ENCODE measurements around the gene FBXO15. TPM values are rescaled to one million over a fixed set of nuclear protein-coding genes. Genes with fewer than 3 reads are reported as not detected.

The FBXO15 gene
- polyA plus RNA-seq, 1 donor from 2014 or later, result 6.1 TPM

- Histone ChIP-seq H3K9me3 (ENCODE audit: low read length) (no peaks in the 10 kb centered on the region), H4K20me1 (ENCODE audit: insufficient read depth) (no peaks in the 10 kb centered on the region), H3K9me2 (ENCODE audit: insufficient read depth, low read length) (no peaks in the 10 kb centered on the region), H3K79me2 (replicated peaks; ENCODE audit: insufficient read depth, low read length) (no peaks in the 10 kb centered on the region), H3K9ac (ENCODE audit: low read length) (no peak overlapping the region), H3K27ac (ENCODE audit: low read length) (no peak overlapping the region), H3K4me3 (ENCODE audit: low read length) (no peak overlapping the region), H3K36me3 (ENCODE audit: insufficient read depth, low read length) (no peaks in the 10 kb centered on the region), H3K27me3 (ENCODE audit: insufficient read depth, low read depth, low read length) (no peaks in the 10 kb centered on the region), H3F3A (ENCODE audit: insufficient read depth, low read length, poor library complexity, severe bottlenecking) (no peaks in the 10 kb centered on the region), H2AFZ (ENCODE audit: low read depth, low read length) (no peak overlapping the region), H3K4me2 (ENCODE audit: low read length) (no peak overlapping the region)
- TF ChIP-seq MXI1 (conservative IDR thresholded peaks at IDR 0.05; ENCODE audit: poor library complexity, severe bottlenecking) (no peak), SMC3 (conservative IDR thresholded peaks at IDR 0.05; ENCODE audit: poor library complexity) (no peak), RAD21 (conservative IDR thresholded peaks at IDR 0.05) (no peak), REST (IDR thresholded peaks at IDR 0.05; ENCODE audit: borderline replicate concordance) (no peak), EP300 (conservative IDR thresholded peaks at IDR 0.05; ENCODE audit: poor library complexity, severe bottlenecking) (no peak), POLR2AphosphoS5 (IDR thresholded peaks at IDR 0.05) (no peak), TAF1 (IDR thresholded peaks at IDR 0.05; ENCODE audit: low read depth) (no peak), EZH2 (IDR thresholded peaks at IDR 0.05; ENCODE audit: borderline replicate concordance, insufficient read depth, low read length, poor library complexity, severe bottlenecking) (no peak)
- TF ChIP-seq, protein P1, sequence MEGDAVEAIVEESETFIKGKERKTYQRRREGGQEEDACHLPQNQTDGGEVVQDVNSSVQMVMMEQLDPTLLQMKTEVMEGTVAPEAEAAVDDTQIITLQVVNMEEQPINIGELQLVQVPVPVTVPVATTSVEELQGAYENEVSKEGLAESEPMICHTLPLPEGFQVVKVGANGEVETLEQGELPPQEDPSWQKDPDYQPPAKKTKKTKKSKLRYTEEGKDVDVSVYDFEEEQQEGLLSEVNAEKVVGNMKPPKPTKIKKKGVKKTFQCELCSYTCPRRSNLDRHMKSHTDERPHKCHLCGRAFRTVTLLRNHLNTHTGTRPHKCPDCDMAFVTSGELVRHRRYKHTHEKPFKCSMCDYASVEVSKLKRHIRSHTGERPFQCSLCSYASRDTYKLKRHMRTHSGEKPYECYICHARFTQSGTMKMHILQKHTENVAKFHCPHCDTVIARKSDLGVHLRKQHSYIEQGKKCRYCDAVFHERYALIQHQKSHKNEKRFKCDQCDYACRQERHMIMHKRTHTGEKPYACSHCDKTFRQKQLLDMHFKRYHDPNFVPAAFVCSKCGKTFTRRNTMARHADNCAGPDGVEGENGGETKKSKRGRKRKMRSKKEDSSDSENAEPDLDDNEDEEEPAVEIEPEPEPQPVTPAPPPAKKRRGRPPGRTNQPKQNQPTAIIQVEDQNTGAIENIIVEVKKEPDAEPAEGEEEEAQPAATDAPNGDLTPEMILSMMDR (IDR thresholded peaks at IDR 0.05; ENCODE audit: poor library complexity, severe bottlenecking), result no peak
Observed at GRCh38 chr18:74078257-74078656, 69.4 kb downstream of the FBXO15 start.

DNA sequence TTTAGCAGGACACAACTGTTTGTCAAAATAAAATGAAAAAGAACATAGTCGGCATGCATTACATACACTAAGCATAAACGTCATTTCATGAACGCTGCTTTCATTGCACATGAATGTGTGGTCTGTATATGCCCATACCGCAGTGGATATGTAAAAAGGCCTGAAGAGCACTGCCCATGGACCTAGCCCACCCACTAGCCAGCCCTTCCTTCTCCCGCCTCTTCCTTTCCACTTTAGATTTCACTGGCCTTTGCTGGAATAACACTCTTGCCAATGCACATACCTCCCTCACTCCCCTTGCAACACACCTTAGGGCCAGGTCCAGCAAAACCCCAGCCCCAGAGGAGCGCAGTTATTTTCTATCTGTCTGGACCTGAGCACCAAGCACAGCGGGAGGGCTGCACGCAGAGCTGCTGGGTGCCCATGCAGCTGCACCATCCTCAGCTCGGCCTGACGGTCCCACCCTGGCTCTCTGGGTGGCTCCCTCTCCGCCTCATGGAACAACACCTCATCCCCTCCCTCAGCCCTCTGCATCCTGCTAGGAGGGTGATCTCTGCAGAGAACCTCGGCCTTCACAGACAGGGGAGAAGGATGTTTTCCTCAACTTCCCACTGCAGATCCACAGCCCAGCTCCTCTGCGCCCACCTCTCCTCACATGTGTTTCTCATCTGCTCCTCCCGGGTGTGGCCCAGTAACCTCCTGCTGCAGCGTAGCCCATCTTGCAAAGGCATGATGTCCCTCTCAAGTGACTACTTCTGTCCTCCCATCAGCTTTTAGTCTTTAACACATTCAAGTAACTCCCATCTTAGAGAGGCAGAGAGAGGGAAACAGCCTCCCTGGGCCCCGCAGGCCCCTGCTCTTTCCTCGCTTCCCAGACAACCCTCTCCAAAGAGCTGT is 72.7 kb downstream of the FBXO15 start:
- no peak overlapping the region for H2AFZ ChIP-seq (ENCODE audit: low read depth, low read length)
- no peak overlapping the region for H3K9ac ChIP-seq (ENCODE audit: low read length)
- H3F3A ChIP-seq (ENCODE audit: insufficient read depth, low read length, poor library complexity, severe bottlenecking), result no peaks in the 10 kb centered on the region
- H4K20me1 ChIP-seq (ENCODE audit: insufficient read depth), result no peaks in the 10 kb centered on the region
- H3K36me3 ChIP-seq (ENCODE audit: insufficient read depth, low read length), result no peaks in the 10 kb centered on the region
- no peaks in the 10 kb centered on the region for H3K79me2 ChIP-seq (replicated peaks; ENCODE audit: insufficient read depth, low read length)
- H3K4me3 ChIP-seq (ENCODE audit: low read length), result no peak overlapping the region
- H3K9me3 ChIP-seq (ENCODE audit: low read length), result no peaks in the 10 kb centered on the region
- H3K4me2 ChIP-seq (ENCODE audit: low read length), result no peak overlapping the region
- no peaks in the 10 kb centered on the region for H3K9me2 ChIP-seq (ENCODE audit: insufficient read depth, low read length)
- no peaks in the 10 kb centered on the region for H3K27me3 ChIP-seq (ENCODE audit: insufficient read depth, low read depth, low read length)
- no peak overlapping the region for H3K27ac ChIP-seq (ENCODE audit: low read length)
- TF ChIP-seq, protein P1 (IDR thresholded peaks at IDR 0.05; ENCODE audit: poor library complexity, severe bottlenecking), result no peak
- TF ChIP-seq MXI1 (conservative IDR thresholded peaks at IDR 0.05; ENCODE audit: poor library complexity, severe bottlenecking) (no peak), EZH2 (IDR thresholded peaks at IDR 0.05; ENCODE audit: borderline replicate concordance, insufficient read depth, low read length, poor library complexity, severe bottlenecking) (no peak), SMC3 (conservative IDR thresholded peaks at IDR 0.05; ENCODE audit: poor library complexity) (no peak), POLR2AphosphoS5 (IDR thresholded peaks at IDR 0.05) (no peak), RAD21 (conservative IDR thresholded peaks at IDR 0.05) (no peak), EP300 (conservative IDR thresholded peaks at IDR 0.05; ENCODE audit: poor library complexity, severe bottlenecking) (no peak), TAF1 (IDR thresholded peaks at IDR 0.05; ENCODE audit: low read depth) (no peak)

Measured in neural cell (in vitro differentiated cells).